ENCODE data around the gene GFER.
"Not testable (repeated sequence)": the region's sequence is repeated elsewhere in the genome, so short reads cannot be mapped to it uniquely, and the experiment has no call there.

Gene GFER

DNA sequence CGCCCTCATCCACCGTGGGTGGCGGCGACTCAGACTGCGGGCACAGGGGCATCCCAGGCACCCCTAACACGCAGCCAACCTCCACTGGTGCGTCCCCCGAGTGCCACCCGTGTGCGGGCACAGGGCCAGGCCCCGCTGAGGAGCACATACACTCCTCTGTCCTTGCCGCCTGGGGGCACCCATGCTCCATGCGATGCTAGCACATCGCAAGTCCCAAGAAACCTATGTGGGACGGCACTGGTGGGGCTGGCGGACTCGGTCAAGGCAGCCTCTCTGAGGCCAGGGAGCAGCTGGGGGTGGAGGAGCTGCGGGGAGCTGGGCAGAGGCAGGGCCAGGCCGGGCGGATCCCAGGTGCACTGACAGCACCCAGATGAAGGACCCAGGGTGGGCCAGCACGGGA lies 21.7 kb downstream of the GFER start:
- DNase-seq (ENCODE audit: low read depth) = no peak

DNA sequence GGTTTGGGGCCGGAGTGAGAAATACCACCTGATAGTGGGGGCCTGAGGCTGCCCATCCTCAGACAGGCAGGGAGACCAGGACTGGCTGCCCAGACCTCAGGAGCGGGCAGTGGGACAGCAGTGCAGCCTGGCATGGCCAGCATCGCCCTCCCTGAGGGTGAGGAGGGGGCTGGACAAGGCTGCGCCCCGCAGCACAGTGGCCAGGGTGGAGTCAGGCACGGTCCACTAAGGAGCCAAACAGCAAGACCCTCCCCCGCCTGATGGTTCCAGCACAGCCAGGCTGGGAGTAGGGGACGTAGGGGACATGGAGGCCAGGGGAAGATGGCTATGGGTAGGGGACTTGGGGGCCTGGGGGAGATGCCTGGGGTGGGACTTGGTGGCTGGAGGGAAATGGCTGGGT lies 22.3 kb downstream of the GFER start:
- no peak for DNase-seq (ENCODE audit: low read depth)

DNA sequence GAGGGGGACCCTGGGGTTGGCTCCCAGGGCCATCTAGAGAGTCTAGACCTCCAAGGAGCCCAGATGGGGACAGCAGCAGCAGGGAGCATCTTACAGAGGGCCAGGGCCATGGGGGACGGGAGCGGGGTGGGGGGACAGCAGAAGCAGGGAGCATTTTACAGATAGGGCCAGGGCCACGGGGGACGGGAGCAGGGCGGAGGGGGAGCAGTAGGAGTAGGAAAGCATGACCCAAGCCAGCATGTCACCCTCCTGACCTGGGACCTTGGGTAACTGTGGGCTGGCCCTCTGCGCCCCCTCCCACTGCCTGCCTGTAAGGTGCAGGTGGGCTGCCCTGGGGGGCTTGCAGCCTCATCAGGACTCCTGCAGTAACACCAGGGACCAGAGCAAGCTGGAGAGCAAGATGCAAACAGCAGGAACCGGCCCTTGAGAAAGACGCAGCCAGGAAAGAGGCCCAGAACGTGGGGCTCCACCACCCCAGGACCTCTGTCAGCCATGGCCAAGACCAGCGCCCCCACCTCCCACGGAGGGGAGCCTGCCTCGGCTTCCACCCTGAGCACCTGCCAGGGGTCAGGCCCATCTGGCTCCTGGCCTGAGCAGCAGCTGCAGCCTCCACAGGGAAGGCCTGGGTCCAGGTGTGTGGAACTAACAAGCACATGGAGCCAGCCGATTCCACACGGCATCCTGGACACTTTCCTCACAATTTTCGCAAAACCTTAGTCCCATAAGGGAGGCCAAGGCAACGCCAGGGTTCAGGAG lies 23.3 kb downstream of the GFER start:
- DNase-seq (ENCODE audit: low read depth) = no peak

DNA sequence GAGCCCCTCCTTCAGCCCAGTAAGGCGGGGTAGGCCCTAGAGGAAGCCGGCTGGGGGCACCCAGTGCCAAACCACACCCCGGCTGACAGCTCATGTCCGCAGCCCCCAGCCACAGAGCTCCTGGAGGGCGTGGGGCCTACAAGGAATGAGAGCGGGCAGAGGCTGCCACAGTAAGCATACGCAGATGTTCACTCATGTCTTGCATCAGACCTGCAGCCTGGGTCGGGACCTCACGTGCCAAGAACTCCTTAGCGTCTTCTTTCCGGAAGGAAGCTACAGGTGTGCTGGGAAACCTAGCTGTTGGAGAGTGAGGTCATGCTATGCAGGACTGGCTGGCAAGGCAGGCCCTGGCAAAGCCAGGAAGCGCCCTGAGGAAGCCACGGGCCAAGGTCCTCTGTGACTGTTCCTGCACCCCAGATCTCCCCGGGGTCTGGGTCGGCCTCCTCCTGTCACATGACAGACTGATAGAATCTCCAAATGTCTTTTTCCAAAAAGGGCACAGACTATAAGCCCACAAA lies 24.1 kb downstream of the GFER start:
- DNase-seq (ENCODE audit: low read depth) = peak; percentile 79

DNA sequence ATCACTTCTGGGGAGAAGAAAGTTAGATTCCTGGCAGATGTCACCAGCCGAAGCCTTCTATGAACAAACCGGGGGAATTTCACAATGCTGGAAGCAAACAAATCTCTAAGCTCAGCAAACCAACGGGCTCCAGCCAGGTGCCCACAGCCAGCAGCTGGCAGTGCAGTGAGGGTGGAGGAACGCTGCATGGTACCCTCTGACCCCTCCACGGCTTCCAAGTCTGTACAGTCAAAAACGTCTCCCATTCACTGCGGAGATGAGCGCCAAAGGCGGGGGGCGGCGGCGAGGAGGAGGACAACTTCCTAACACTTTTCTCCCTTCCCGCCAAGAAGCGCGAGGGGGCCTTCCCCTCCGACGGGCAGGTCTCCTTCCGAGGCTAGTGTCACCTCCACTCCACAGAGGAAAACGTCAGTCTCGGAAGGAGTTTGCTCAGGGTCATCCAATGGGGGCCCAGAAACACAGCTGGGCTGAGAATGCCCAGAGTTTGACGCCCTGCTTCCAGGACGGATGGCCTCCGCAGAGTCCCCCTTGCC lies 24.7 kb downstream of the GFER start:
- no peak for DNase-seq (ENCODE audit: low read depth)

DNA sequence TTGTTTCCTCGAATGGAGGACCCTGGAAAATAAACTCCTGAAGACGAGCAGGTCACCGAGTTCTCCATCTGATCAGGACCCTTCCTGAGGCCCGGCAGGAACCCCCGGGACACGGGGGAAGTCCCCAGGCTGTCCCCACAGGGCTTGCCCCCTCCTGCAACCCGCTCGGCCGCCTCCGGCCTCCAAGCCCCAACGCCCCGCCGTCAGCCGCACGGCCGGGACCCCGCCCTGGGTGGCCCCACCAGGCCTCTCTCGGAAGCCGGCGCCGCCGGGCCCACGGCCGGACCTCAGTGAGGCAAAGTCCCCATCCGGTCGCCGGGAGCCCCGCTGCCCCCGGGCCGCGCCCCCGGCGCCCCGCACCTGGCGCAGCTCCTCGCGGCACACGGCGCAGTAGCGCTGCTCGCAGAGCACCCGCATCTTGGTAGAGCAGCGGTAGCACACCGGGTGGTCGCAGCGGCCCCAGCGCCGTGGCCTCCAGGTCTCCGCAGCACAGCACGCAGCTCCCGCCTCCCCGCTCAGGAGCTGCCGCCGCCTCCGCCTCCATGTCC lies 25.2 kb downstream of the GFER start:
- no peak for DNase-seq (ENCODE audit: low read depth)

DNA sequence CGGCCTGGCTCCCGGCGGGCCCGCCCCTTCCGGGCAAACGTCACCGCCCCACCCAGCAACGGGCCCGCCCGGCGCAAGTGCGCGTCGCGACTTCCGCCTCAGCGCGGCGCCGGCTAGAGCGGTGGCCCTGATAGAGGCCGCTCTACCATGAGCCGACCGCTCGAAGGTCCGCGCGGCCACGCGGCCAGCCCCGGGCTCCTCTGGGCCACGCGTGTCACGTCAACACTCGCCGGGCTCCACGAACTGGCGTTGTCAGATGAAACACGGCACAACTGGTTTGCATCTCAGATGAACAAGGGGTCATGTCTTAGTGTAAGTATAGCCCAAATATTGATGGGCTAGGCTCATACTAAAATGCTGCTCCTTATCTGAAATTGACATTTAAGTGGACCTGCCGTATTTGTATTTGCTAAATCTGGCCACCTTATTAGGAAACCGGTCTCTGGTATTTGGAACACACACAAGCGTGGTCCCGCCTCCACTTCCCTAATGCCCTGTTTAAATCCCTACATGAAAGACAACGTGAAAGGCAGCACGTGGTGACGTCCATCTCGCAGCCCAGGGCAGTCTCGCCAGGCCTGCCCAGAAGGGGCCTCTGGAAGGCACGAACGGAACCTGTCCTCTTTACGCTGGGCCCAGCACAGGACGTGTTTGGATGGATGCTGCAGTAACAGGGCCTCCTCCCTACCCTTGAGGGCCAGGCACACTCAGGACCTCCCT lies 26.0 kb downstream of the GFER start, which contains the start of gene ZNF598:
ZNF598 (minus strand) TSS at position 31 of the 720 bp plus-strand sequence.
- no peak for DNase-seq (ENCODE audit: low read depth)

DNA sequence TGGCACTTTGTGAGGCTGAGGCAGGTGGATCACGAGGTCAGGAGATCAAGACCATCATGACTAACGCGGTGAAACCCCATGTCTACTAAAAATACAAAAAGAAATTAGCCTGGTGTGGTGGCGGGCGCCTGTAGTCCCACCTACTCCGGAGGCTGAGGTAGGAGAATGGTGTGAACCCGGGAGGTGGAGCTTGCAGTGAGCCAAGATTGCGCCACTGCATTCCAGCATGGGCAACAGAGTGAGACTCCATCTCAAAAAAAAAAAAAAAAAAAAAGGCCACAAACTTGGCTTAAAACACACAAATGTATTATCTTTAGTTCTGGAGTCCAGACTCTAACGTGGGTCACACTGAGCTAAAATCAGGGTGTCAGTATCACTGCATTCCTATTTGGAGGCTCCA lies 27.7 kb downstream of the GFER start:
- not testable (repeated sequence) for DNase-seq (ENCODE audit: low read depth)

DNA sequence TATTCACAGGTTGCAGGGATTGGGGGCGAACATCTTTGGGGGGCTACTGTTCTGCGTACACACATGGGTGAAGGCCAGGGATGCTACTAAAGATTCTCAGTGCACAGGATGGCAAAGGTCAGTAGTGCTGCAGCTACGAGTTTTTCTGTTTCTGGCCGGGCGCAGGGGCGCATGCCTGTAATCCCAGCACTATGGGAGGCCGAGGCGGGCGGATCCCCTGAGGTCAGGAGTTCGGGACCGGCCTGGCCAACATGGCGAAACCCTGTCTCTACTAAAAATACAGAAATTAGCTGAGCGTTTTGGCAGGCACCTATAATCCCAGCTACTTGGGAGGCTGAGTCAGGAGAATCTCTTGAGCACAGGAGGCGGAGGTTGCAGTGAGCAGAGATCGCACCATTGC lies 29.5 kb downstream of the GFER start:
- DNase-seq (ENCODE audit: low read depth) = no peak

DNA sequence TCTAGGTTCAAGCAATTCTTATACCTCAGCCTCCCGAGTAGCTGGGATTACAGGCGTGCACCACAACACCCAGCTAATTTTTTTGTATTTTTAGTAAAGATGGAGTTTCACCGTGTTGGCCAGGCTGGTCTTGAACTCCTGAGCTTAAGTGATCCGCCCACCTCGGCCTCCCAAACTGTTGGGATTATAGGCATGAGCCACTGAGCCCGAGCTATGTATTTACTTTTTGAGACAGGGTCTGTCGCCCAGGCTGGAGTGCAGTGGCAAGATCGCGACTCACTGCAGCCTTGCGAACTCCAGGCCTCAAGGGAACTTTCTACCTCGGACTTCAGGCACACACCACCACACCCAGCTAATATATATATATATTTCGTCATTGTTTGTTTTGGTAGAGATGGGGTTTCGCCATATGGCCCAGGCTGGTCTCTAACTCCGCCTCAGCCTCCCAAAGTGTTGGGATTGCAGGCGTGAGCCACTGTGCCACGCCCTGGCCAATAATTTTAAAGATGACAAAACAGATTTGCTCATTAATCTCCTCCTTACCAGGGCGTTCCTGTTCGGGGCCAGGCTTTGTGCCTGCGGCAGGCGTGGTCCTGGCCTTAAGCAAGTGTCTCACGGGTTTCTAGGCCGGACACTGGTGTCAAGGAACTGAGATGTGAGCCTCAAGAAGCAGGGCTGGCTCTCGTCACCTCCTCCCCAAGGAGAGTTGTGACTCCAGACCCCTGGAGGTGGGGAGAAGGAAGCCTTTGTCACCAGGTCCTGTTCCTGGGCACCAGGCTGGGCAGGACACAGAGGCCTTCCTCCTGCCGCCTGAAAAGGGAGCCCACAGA lies 31.3 kb downstream of the GFER start:
- peak; percentile 70 for DNase-seq (ENCODE audit: low read depth)

DNA sequence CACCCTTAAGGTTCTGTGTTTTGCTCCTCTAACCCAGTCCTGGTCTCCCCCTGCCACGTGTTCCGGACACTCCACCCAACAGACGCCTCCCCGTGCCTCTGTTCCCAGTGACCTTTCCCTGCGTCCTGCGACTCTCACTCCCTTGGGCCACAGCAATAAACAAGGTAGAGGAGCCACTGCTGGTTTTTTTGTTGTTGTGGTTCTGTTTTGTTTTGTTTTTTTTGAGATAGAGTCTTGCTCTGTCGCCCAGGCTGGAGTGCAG lies 31.9 kb downstream of the GFER start:
- DNase-seq (ENCODE audit: low read depth) = no peak

DNA sequence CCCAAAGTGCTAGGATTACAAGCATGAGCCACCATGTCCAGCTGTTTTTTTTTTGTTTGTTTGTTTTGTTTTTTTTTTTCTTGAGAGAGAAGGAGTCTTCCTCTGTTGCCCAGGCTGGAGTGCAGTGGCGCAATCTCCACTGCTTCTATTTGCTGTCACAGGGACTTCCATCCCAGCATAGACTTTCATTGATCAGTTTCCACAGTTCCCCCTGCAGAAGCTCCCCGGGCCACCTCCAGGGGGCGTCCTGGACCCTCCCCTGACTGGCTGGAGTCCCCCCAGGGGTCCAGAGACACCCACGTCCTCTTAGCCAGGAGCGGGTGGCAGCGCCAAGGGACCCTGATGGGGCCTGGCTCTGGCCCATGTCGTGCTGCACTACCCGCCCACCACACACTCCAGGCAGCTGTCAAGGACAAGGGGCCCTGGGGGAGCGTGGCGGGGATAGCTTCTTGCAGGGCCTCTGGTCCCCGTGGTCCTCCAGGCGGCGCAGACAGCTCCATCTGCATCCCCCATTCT lies 32.5 kb downstream of the GFER start:
- no peak for DNase-seq (ENCODE audit: low read depth)

DNA sequence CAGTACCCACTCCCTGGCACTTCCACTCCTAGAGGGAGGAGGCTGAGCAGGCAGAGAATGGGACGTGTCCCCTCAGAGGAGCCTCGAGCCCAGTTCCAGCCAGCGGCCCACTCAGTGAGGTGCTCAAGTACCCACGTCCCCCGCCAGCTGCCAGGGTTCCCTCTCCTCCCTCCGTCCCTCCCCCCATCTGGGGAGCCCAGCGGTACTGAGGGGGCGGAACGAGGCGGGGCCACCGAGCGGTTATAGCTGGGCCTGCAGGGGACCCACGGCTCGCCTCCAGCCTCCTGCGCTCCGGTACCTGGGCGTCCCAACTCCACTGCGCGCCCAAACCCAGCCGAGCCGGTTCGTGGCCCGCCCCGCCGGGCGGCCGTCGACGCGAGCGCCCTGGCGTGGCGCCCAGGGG lies 35.5 kb downstream of the GFER start, which contains the start of gene NPW:
NPW (plus strand) TSS at position 268 of the 403 bp plus-strand sequence.
- no peak for DNase-seq (ENCODE audit: low read depth)

DNA sequence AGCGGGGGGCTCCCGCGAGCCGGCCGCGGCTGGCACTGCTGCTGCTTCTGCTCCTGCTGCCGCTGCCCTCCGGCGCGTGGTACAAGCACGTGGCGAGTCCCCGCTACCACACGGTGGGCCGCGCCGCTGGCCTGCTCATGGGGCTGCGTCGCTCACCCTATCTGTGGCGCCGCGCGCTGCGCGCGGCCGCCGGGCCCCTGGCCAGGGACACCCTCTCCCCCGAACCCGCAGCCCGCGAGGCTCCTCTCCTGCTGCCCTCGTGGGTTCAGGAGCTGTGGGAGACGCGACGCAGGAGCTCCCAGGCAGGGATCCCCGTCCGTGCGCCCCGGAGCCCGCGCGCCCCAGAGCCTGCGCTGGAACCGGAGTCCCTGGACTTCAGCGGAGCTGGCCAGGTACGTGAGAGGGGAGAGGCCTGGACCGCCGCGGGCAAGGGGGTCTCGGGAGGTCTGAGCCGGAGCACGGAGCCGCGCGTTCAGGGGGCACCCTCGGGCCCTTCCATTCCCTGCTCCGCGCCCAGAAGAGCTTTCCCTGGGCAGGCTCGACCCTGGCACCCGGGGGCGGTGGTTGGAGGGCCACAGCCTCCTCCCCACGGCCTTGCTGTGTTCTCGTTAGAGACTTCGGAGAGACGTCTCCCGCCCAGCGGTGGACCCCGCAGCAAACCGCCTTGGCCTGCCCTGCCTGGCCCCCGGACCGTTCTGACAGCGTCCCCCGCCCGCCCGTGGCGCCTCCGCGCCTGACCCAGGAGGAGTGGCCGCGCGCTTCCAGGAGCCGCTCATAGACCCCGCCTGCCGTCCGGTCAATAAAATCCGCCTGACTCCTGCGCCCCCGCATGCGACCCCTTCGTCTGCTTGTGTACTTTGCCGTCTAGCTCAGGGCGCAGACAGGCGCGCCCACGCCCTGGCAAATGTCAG lies 36.2 kb downstream of the GFER start:
- DNase-seq (ENCODE audit: low read depth) = no peak

DNA sequence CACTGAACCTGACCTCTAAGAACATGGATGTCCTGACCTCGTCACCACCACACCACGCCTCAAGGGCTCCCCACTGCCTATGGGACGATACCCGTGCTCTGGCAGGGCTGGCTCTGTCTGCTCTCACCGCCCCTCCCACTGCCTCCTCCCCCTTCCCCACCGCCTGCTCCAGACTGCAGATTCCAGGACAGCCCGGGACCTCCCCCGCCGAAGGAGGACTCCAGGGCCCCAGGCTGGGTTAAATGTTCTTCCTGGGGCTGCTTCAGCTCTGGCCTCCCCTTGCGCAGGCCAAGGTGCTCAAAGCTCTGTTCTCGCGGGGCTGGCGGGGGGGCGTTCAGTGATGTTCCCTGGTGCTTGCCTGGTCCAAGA lies 38.7 kb downstream of the GFER start:
- no peak for DNase-seq (ENCODE audit: low read depth)

DNA sequence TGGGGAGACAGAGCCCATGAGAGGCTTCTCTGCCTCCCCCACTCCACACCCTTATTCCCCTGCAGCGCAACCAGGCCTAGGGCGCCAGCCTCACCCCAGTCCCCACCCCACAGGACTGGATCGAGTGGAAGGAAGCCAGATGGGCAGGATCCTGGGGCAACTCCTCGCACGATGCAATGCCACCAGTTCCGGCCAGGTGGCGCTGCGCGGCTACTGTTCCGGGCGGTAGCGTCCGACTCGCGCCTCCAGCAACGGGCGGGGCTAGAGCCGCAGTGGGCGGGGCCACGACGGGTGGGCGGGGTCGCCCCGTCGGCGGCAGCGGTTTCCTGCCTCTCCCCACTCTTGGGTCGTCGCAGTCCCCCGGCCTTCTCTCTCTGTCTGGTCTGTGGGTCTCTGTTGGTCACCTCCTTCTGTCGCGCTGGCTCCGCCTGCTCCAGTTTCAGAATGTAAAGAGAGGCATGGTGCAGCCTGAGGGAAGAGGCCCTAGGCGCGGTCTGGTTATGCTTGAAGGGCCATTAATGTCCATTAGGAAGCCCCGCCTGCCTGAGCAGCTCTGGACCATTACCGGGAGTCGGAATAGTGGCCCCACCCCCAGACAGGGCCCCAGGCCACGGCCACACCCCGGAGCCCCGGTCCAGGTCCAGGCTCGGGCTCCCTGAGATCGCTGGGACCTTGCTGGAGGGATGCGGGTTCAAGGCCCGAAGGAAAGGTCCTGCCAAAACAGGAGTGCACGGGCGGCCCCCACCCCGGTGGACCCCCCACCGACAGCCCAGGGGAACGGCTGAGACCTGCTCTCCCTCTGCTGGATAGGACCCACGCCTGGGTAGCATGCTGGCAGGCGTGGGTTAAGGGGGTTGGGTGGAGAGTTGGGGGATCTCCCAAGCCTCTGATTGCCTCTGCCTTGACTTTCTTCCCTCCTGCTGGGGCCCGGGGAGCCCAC lies 39.4 kb downstream of the GFER start:
- peak; percentile 74 for DNase-seq (ENCODE audit: low read depth)

DNA sequence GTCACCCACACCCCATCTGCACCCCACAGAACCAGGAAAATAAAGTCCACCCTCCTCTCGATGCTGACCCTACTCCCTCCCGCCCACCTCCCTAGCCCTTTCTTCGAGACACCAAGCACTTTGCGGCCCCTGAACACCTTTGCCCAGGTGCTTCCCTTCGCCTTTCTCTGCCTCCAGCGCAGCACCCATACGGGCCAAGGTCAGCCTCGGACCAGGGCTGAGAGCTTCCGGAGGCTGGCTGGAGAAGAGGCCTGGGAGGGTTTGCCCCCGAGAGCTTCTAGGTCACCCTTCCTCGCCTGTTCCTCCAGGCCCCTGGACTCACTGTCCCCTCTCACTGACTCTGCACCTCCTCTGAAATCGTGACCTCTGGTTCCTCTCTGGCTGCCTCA lies 40.0 kb downstream of the GFER start:
- DNase-seq (ENCODE audit: low read depth) = no peak

DNA sequence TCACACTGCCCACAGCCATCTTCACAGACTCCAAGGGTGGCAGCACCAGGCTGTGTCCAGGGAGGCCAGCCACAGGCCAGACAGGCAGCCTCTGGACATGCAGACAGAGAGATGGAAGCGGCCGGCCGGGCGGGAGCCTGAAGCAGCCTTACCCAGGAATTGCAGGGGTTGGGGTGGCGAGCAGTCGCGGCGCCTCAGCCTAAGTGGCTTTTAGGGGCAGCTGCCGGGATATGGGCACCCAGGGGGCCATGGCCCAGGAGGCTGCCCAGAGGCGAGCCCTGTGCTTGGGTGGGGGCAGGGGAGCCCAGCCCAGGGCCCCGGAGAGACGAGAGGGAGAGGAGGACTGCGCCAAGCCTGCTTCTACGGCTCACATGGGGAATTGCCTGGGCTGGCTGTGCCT lies 41.3 kb downstream of the GFER start:
- DNase-seq (ENCODE audit: low read depth) = no peak

DNA sequence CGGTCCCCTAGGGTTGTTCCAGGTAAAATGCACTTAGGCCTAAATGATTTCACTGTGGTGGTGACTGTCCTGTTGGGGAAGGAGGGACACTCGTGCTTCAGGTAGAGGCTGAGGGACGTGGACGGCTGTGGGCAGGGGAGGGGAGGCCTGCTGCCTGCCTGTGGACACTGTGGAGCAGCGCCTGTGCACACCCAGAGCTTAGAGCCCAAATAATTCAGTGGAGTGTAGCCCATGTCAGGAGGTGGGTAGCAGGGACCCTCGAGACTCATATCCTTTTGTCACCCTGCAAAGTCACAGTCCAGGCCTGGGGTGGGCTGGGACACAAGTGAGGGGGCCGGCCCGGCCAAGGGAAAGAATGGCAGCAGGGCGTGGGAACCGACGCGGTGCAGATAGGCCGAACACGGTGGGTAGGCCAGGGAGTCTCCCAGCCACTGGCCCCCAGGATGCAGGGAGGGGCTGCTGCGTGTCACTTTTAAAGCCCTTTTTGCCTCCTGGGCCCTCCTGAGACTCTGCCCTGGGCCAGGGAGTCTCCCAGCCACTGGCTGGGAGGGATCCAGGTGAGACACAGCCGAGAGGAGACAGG lies 42.0 kb downstream of the GFER start:
- DNase-seq (ENCODE audit: low read depth) = no peak

Data from fibroblast of the conjunctiva (primary cell).